BE2C (cell line): ENCODE measurements around the gene STIM1.

Experiments
- DNase-seq: peaks from one replicate; pipeline ENCODE4 v3.0.0-alpha.2; 2020
- H3K27me3 ChIP-seq: fragments of 250-450 bp; sonication (Bioruptor Pico); 2 replicates; pipeline ENCODE4 v1.5.1; 2020; ENCODE audit warnings: mild to moderate bottlenecking
- H3K36me3 ChIP-seq: fragments of 250-450 bp; sonication (Bioruptor Pico); 2 replicates; pipeline ENCODE4 v1.5.1; 2020; ENCODE audit warnings: mild to moderate bottlenecking
- H3K4me1 ChIP-seq: fragments of 250-450 bp; sonication (Bioruptor Pico); 2 replicates; pipeline ENCODE4 v1.5.1; 2020
- H3K4me3 ChIP-seq: 2 replicates; pipeline ENCODE4 v1.5.1; 2011; ENCODE audit warnings: low read depth, low read length
- H3K9me3 ChIP-seq: fragments of 250-450 bp; sonication (Bioruptor Pico); 2 replicates; pipeline ENCODE4 v1.5.1; 2020
- TF ChIP-seq, protein P1 (sequence below): IDR thresholded peaks from 2 replicates; pipeline ENCODE4 v1.5.1; 2012; ENCODE audit warnings: mild to moderate bottlenecking, low read depth, low read length

The STIM1 gene

DNA sequence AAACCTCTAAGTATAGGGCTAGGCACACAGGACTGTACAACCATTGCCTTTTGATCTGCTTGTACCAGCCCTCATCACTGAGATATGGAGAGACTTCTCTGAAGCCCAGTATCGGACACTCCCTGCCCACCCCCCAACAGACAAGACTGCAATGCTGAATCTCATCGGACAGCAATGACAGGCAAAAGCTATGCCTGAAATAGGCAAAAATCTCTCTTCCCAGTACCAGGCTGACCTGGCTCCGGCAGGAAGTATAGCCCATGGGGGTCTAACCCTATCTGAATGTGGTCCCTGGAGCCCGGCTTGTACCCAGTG, 21.2 kb upstream of the STIM1 start:
- H3K4me3 ChIP-seq = no peak overlapping the region
- no peaks in the 10 kb centered on the region for H3K9me3 ChIP-seq
- DNase-seq = no peak
- H3K4me1 ChIP-seq = no peaks in the 10 kb centered on the region
- TF ChIP-seq, protein P1, sequence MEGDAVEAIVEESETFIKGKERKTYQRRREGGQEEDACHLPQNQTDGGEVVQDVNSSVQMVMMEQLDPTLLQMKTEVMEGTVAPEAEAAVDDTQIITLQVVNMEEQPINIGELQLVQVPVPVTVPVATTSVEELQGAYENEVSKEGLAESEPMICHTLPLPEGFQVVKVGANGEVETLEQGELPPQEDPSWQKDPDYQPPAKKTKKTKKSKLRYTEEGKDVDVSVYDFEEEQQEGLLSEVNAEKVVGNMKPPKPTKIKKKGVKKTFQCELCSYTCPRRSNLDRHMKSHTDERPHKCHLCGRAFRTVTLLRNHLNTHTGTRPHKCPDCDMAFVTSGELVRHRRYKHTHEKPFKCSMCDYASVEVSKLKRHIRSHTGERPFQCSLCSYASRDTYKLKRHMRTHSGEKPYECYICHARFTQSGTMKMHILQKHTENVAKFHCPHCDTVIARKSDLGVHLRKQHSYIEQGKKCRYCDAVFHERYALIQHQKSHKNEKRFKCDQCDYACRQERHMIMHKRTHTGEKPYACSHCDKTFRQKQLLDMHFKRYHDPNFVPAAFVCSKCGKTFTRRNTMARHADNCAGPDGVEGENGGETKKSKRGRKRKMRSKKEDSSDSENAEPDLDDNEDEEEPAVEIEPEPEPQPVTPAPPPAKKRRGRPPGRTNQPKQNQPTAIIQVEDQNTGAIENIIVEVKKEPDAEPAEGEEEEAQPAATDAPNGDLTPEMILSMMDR = no peak
- H3K27me3 ChIP-seq = no peaks in the 10 kb centered on the region
- H3K36me3 ChIP-seq = no peaks in the 10 kb centered on the region

DNA sequence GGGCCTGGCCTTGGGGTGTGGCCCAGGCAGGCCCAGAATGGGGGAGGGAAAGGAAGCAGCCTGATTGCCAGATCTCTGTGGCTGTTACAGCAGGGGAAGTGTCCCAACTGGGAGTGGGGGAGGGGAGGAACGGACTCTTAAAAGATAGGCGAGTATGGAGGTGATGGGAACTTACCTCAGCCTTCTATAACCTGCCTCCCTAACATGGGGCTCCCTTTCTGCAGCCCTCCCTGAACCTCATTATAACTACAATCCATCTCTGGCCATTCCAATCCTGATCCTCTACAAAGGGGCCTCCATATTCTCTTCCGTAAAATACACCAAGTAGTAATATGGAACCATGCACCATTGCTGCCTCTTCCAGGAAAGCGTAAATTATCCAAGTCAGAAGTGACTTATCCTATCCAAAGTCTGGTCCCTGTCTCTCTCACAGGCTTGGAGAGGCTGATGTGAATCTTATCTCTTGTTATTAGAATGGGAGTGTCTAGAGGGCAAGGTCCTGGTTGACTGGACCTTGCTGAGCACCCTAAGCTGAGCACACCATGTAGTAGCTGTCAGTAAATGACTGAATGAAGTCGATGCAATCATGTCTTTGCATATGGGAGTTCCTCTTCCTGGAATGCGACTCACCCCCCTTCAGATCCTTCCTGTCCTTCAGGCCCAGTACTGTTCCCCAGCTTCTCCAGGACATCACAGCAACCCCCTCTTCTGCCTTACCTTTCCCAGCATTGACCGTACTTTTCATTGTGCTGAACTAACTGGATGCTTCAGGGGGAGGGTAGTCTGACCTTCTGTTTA, 20.6 kb upstream of the STIM1 start:
- TF ChIP-seq, protein P1 = no peak
- H3K4me3 ChIP-seq = no peak overlapping the region

DNA sequence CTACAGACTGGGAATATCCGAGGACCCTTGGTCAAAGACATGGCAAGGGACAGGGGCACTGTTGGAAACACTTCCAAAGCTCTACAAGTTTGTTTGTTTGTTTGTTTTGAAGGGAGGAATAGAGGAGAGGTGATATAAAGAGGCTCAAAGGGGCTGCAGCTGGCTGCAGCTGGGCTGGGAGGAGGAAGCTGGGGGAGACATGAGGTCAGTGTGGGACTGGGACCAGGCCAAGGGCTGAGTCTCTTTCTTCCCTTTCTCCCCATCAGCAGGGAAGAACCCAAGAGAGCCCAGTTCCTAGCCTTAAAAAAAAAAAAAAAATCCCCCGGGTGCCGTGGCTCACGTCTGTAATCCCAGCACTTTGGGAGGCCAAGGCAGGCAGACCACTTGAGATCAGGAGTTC, 19.7 kb upstream of the STIM1 start:
- H3K27me3 ChIP-seq = no peaks in the 10 kb centered on the region
- TF ChIP-seq, protein P1 = no peak
- H3K4me1 ChIP-seq = no peaks in the 10 kb centered on the region
- no peaks in the 10 kb centered on the region for H3K36me3 ChIP-seq
- no peak overlapping the region for H3K4me3 ChIP-seq
- H3K9me3 ChIP-seq = no peaks in the 10 kb centered on the region
- no peak for DNase-seq

More for the DNA sequence above, 20.6 kb upstream of the STIM1 start:
- Histone ChIP-seq H3K9me3 (no peaks in the 10 kb centered on the region), H3K4me1 (no peaks in the 10 kb centered on the region), H3K36me3 (no peaks in the 10 kb centered on the region), H3K27me3 (no peaks in the 10 kb centered on the region)
- no peak for DNase-seq

DNA sequence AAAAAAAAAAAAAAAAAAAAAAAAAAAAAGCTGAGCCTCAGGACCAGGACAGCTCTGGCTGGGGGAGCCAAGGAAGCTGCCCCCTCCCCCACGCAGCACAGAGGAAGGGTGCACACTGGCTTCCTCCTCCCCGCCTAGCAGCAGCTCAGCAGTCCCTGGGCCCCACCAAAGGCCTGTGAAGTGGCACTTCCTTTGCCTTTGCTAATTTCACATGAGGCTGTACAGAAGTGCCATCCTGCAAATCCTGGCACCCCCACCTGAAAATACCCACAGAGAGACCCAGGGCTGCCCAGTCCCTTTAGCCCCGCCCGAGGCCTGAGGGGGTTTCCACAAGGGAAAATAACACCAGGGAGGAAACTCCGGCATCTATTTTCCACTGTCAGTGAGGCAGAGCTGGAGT, 18.6 kb upstream of the STIM1 start:
- no peak for DNase-seq
- TF ChIP-seq, protein P1 = no peak
- Histone ChIP-seq H3K27me3 (no peaks in the 10 kb centered on the region), H3K4me3 (no peak overlapping the region), H3K36me3 (no peaks in the 10 kb centered on the region), H3K4me1 (no peaks in the 10 kb centered on the region), H3K9me3 (no peaks in the 10 kb centered on the region)

DNA sequence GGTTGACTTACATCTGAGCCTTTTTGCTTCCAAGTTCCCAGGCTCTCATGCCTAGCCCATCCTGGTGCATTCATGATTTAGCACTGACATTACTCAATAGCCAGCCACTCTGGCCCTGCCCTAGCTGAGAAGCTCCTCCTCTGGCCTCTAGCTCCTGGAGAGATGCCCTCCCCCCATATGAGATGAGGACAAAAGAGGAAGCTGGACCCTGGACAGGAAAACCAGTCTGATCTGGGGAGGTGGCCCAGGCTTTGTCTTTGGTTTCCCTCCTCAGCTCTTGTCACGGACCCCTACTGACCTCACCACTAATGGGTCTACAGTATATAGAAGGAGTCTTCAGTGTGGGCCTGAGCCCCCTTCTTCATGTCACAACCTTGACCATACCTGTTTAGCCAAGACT, 17.7 kb upstream of the STIM1 start:
- Histone ChIP-seq H3K4me1 (no peaks in the 10 kb centered on the region), H3K36me3 (no peaks in the 10 kb centered on the region), H3K4me3 (no peak overlapping the region), H3K9me3 (no peaks in the 10 kb centered on the region), H3K27me3 (no peaks in the 10 kb centered on the region)
- TF ChIP-seq, protein P1 = no peak
- no peak for DNase-seq

DNA sequence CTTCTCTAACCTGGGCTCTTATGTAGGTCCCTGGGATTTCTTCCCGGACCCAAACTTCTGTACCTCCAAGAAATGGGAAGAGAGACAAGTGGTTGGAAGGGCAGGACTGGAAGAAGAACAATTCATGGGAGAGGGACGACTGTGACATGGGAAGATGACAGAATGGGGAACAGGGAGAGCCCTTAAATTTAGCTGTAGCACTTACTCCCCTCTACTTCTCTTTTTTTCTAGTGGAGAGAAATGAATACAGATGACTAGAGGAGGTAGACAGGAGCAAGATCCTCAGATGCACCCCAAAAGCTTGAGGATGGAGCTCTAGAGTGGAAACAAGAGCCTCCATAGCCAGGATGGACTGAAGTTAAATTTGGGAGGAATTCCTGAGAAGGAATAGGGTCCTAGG, 17.0 kb upstream of the STIM1 start:
- DNase-seq = no peak
- H3K4me1 ChIP-seq = no peaks in the 10 kb centered on the region
- no peaks in the 10 kb centered on the region for H3K9me3 ChIP-seq
- no peaks in the 10 kb centered on the region for H3K36me3 ChIP-seq
- H3K4me3 ChIP-seq = no peak overlapping the region
- TF ChIP-seq, protein P1 = no peak
- H3K27me3 ChIP-seq = no peaks in the 10 kb centered on the region
